OCI-LY1 (cell line): ENCODE measurements around the gene MOSPD2.

Experiments
- H2AFZ ChIP-seq: fragments of 200-600 bp; sonication (generic), shearing (Covaris generic); 2 replicates; pipeline ENCODE4 v1.6.0; 2014; ENCODE audit warnings: antibody characterized with exemption, mild to moderate bottlenecking, low read length
- H3F3A ChIP-seq: fragments of 200-600 bp; sonication (generic), shearing (Covaris generic); 2 replicates; pipeline ENCODE4 v1.6.0; 2014; ENCODE audit warnings: mild to moderate bottlenecking, antibody characterized with exemption, low read length, moderate library complexity; ENCODE audit not compliant: insufficient read depth
- H3K27ac ChIP-seq: fragments of 200-600 bp; sonication (generic); 2 replicates; pipeline ENCODE4 v1.5.1; 2014; ENCODE audit warnings: low read length, mixed run types, mild to moderate bottlenecking, low read depth; ENCODE audit not compliant: poor library complexity, severe bottlenecking
- H3K27me3 ChIP-seq: fragments of 200-600 bp; sonication (generic); 2 replicates; pipeline ENCODE4 v1.6.0; 2014; ENCODE audit warnings: antibody characterized with exemption, mild to moderate bottlenecking, low read length, moderate library complexity; ENCODE audit not compliant: insufficient read depth
- H3K36me3 ChIP-seq: fragments of 200-600 bp; sonication (generic); 2 replicates; pipeline ENCODE4 v1.6.1; 2014; ENCODE audit warnings: mild to moderate bottlenecking, antibody characterized with exemption, low read length, moderate library complexity, mixed read lengths; ENCODE audit not compliant: insufficient read depth
- H3K4me1 ChIP-seq: fragments of 200-600 bp; sonication (generic); 2 replicates; pipeline ENCODE4 v1.5.1; 2014; ENCODE audit warnings: mild to moderate bottlenecking, low read length, moderate library complexity; ENCODE audit not compliant: insufficient read depth, severe bottlenecking
- H3K4me2 ChIP-seq: fragments of 200-600 bp; sonication (generic), shearing (Covaris generic); 2 replicates; pipeline ENCODE4 v1.6.1; 2014; ENCODE audit warnings: low read length
- H3K4me3 ChIP-seq: fragments of 200-600 bp; sonication (generic); 2 replicates; pipeline ENCODE4 v1.5.1; 2014; ENCODE audit warnings: low read length, low read depth, mild to moderate bottlenecking, mixed read lengths; ENCODE audit not compliant: poor library complexity, severe bottlenecking
- H3K79me2 ChIP-seq: fragments of 200-600 bp; shearing (Covaris generic); 2 replicates; pipeline ENCODE4 v1.6.1; 2016; ENCODE audit warnings: mixed run types, low read length, mixed read lengths; ENCODE audit not compliant: insufficient read depth
- H3K9ac ChIP-seq: fragments of 200-600 bp; sonication (generic), shearing (Covaris generic); 2 replicates; pipeline ENCODE4 v1.6.1; 2014; ENCODE audit warnings: mild to moderate bottlenecking, low read length, mixed read lengths
- H3K9me2 ChIP-seq: fragments of 200-600 bp; sonication (generic), shearing (Covaris generic); 2 replicates; pipeline ENCODE4 v1.6.1; 2014; ENCODE audit warnings: low read depth, mild to moderate bottlenecking, low read length, mixed read lengths
- H3K9me3 ChIP-seq: fragments of 200-600 bp; shearing (Covaris generic); 2 replicates; pipeline ENCODE4 v1.6.1; 2014; ENCODE audit warnings: low read length, mixed read lengths
- H4K20me1 ChIP-seq: fragments of 200-600 bp; sonication (generic), shearing (Covaris generic); 2 replicates; pipeline ENCODE4 v1.6.0; 2016; ENCODE audit warnings: mild to moderate bottlenecking, low read length; ENCODE audit not compliant: insufficient read depth
- EZH2 ChIP-seq: fragments of 200-600 bp; sonication (generic), shearing (Covaris generic); IDR thresholded peaks from 2 replicates; pipeline ENCODE4 v1.8.0; 2017; ENCODE audit warnings: borderline replicate concordance, mixed run types, mild to moderate bottlenecking, antibody characterized with exemption, low read length, moderate library complexity, mixed read lengths
- TF ChIP-seq, protein P1 (sequence below): fragments of 200-600 bp; sonication (generic), shearing (Covaris generic); IDR thresholded peaks from 2 replicates; pipeline ENCODE4 v1.5.1; 2017; ENCODE audit warnings: mild to moderate bottlenecking, antibody characterized with exemption, low read length, moderate library complexity, mixed read lengths

The MOSPD2 gene

DNA sequence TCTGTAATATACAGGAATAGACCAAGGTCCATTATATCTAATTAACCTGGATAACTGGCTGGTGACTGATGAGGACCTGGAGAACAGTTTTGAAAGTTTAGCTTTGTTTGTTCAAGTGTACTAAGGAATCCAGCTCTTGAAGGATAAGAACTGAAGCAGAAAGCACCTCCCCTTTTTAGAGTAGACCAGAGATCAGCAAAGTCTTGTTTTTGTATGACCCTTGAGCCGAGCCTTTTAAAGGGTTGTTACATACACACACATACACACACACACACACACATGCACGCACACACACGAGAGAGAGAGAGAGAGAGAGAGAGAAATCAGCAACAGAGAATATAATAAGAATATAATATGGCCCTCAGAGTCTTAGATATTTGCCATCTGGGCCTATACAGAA, 13.0 kb downstream of the MOSPD2 start:
- no peaks in the 10 kb centered on the region for H3K27me3 ChIP-seq

GRCh38 chrX:14896273-14896672, 23.1 kb downstream of the MOSPD2 start:
- TF ChIP-seq, protein P1, sequence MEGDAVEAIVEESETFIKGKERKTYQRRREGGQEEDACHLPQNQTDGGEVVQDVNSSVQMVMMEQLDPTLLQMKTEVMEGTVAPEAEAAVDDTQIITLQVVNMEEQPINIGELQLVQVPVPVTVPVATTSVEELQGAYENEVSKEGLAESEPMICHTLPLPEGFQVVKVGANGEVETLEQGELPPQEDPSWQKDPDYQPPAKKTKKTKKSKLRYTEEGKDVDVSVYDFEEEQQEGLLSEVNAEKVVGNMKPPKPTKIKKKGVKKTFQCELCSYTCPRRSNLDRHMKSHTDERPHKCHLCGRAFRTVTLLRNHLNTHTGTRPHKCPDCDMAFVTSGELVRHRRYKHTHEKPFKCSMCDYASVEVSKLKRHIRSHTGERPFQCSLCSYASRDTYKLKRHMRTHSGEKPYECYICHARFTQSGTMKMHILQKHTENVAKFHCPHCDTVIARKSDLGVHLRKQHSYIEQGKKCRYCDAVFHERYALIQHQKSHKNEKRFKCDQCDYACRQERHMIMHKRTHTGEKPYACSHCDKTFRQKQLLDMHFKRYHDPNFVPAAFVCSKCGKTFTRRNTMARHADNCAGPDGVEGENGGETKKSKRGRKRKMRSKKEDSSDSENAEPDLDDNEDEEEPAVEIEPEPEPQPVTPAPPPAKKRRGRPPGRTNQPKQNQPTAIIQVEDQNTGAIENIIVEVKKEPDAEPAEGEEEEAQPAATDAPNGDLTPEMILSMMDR, result no peak
- TF ChIP-seq EZH2, result no peak
- H4K20me1 ChIP-seq, result no peaks in the 10 kb centered on the region
- H3K27ac ChIP-seq, result no peak overlapping the region
- no peaks in the 10 kb centered on the region for H3K4me1 ChIP-seq
- no peaks in the 10 kb centered on the region; the same call in 1 of the 2 replicates for H3K36me3 ChIP-seq
- H3K4me3 ChIP-seq, result no peak overlapping the region
- no peaks in the 10 kb centered on the region for H3K9me3 ChIP-seq
- H3K4me2 ChIP-seq, result no peak overlapping the region
- H3K27me3 ChIP-seq, result no peaks in the 10 kb centered on the region
- H3F3A ChIP-seq, result no peaks in the 10 kb centered on the region
- H2AFZ ChIP-seq, result no peak overlapping the region
- H3K9me2 ChIP-seq, result no peaks in the 10 kb centered on the region
- H3K9ac ChIP-seq, result no peak overlapping the region
- no peaks in the 10 kb centered on the region for H3K79me2 ChIP-seq

More for the DNA sequence above, 13.0 kb downstream of the MOSPD2 start:
- Histone ChIP-seq H3K4me2 (no peak overlapping the region), H3K9ac (no peak overlapping the region), H3F3A (no peaks in the 10 kb centered on the region), H3K4me1 (no peaks in the 10 kb centered on the region), H4K20me1 (no peaks in the 10 kb centered on the region), H3K79me2 (no peaks in the 10 kb centered on the region), H3K4me3 (no peak overlapping the region), H3K9me2 (no peaks in the 10 kb centered on the region), H2AFZ (no peak overlapping the region), H3K36me3 (no peaks in the 10 kb centered on the region), H3K27ac (no peak overlapping the region), H3K9me3 (no peaks in the 10 kb centered on the region)
- no peak for TF ChIP-seq EZH2
- TF ChIP-seq, protein P1, result no peak

GRCh38 chrX:14897042-14897441, 23.8 kb downstream of the MOSPD2 start:
- TF ChIP-seq, protein P1, result no peak
- TF ChIP-seq EZH2, result no peak
- no peaks in the 10 kb centered on the region for H3K79me2 ChIP-seq
- H3K9ac ChIP-seq, result no peak overlapping the region
- H2AFZ ChIP-seq, result no peak overlapping the region
- H3K36me3 ChIP-seq, result no peaks in the 10 kb centered on the region; the same call in 1 of the 2 replicates
- no peaks in the 10 kb centered on the region for H3K9me3 ChIP-seq
- no peaks in the 10 kb centered on the region for H4K20me1 ChIP-seq
- H3K4me1 ChIP-seq, result no peaks in the 10 kb centered on the region
- no peaks in the 10 kb centered on the region for H3F3A ChIP-seq
- no peak overlapping the region for H3K4me3 ChIP-seq
- H3K27ac ChIP-seq, result no peak overlapping the region
- no peak overlapping the region for H3K4me2 ChIP-seq
- H3K9me2 ChIP-seq, result no peaks in the 10 kb centered on the region
- no peaks in the 10 kb centered on the region for H3K27me3 ChIP-seq
